ENCODE measurements around the gene TBX15. TPM values are rescaled to one million over a fixed set of nuclear protein-coding genes. Genes with fewer than 3 reads are reported as not detected.
A peak's percentile ranks its signal among the peaks of the same experiment; 100 is the strongest.

TBX15 gene
- total RNA-seq, 6 experiments from 2014 or later: 0.29 to 56.5 (median 16.5) TPM

GRCh38 chr1:118984722-118985639 is 3.2 kb downstream of the TBX15 start:
- DNase-seq: no peak

GRCh38 chr1:118984086-118984721 is 3.9 kb downstream of the TBX15 start:
- H3K27ac ChIP-seq: no peak overlapping the region
- H3K4me3 ChIP-seq: peak overlapping the region in 2 of 3 donors; percentile 32 to 41
- TF ChIP-seq, protein P1, sequence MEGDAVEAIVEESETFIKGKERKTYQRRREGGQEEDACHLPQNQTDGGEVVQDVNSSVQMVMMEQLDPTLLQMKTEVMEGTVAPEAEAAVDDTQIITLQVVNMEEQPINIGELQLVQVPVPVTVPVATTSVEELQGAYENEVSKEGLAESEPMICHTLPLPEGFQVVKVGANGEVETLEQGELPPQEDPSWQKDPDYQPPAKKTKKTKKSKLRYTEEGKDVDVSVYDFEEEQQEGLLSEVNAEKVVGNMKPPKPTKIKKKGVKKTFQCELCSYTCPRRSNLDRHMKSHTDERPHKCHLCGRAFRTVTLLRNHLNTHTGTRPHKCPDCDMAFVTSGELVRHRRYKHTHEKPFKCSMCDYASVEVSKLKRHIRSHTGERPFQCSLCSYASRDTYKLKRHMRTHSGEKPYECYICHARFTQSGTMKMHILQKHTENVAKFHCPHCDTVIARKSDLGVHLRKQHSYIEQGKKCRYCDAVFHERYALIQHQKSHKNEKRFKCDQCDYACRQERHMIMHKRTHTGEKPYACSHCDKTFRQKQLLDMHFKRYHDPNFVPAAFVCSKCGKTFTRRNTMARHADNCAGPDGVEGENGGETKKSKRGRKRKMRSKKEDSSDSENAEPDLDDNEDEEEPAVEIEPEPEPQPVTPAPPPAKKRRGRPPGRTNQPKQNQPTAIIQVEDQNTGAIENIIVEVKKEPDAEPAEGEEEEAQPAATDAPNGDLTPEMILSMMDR (IDR thresholded peaks at IDR 0.05): no peak
- TF ChIP-seq POLR2A (IDR thresholded peaks at IDR 0.05): no peak
- H3K27me3 ChIP-seq: peaks cover 22 to 70% of the 10 kb centered on the region in 2 donors
- ATAC-seq: peak; percentile 74 to 78 (median 76)
- 18% methylated on average over 23 of the region's 43 CpGs for WGBS (ENCODE audit: insufficient coverage, low coverage, low lambda C conversion rate, missing lambda C conversion rate)
- no peaks in the 10 kb centered on the region for H3K36me3 ChIP-seq
- intact Hi-C loops (cut with DNase I): no loop called here
- DNase-seq: peak in 1 of 3 donors; percentile 51
- peaks cover 0 to 31% (median 0%) of the 10 kb centered on the region in 4 donors for H3K4me1 ChIP-seq
- peaks cover 0 to 6% (median 0%) of the 10 kb centered on the region in 4 donors for H3K9me3 ChIP-seq

More at GRCh38 chr1:118984722-118985639, 3.2 kb downstream of the TBX15 start:
- ATAC-seq: peak; percentile 49 to 68 (median 64)
- peaks cover 0 to 24% (median 0%) of the 10 kb centered on the region in 4 donors for H3K4me1 ChIP-seq
- H3K9me3 ChIP-seq: peaks cover 0 to 3% (median 0%) of the 10 kb centered on the region in 4 donors
- intact Hi-C loops (cut with DNase I): no loop called here
- no peak overlapping the region for H3K27ac ChIP-seq
- peak overlapping the region in 2 of 3 donors; percentile 32 to 41 for H3K4me3 ChIP-seq
- H3K27me3 ChIP-seq: peaks cover 22 to 64% of the 10 kb centered on the region in 2 donors
- H3K36me3 ChIP-seq: no peaks in the 10 kb centered on the region
- 12% methylated on average over 40 of the region's 48 CpGs for WGBS (ENCODE audit: insufficient coverage, low coverage, low lambda C conversion rate, missing lambda C conversion rate)
- TF ChIP-seq, protein P1 (IDR thresholded peaks at IDR 0.05): no peak
- no peak for TF ChIP-seq POLR2A (IDR thresholded peaks at IDR 0.05)

- intact Hi-C loops (cut with DNase I): no loop called here
- DNase-seq (no peak), ATAC-seq (no peak)
- Histone ChIP-seq H3K36me3 (no peaks in the 10 kb centered on the region), H3K4me1 (peaks cover 0 to 36% (median 0%) of the 10 kb centered on the region in 4 donors), H3K27ac (no peak overlapping the region), H3K9me3 (peaks cover 0 to 6% (median 0%) of the 10 kb centered on the region in 4 donors), H3K4me3 (no peak overlapping the region), H3K27me3 (peaks cover 22 to 71% of the 10 kb centered on the region in 2 donors)
- WGBS (ENCODE audit: insufficient coverage, low coverage, low lambda C conversion rate, missing lambda C conversion rate): 47% methylated on average over 15 of the region's 22 CpGs
- TF ChIP-seq POLR2A (IDR thresholded peaks at IDR 0.05): no peak
- TF ChIP-seq, protein P1 (IDR thresholded peaks at IDR 0.05): no peak
Observed at GRCh38 chr1:118983558-118984041, 4.5 kb downstream of the TBX15 start.

DNA sequence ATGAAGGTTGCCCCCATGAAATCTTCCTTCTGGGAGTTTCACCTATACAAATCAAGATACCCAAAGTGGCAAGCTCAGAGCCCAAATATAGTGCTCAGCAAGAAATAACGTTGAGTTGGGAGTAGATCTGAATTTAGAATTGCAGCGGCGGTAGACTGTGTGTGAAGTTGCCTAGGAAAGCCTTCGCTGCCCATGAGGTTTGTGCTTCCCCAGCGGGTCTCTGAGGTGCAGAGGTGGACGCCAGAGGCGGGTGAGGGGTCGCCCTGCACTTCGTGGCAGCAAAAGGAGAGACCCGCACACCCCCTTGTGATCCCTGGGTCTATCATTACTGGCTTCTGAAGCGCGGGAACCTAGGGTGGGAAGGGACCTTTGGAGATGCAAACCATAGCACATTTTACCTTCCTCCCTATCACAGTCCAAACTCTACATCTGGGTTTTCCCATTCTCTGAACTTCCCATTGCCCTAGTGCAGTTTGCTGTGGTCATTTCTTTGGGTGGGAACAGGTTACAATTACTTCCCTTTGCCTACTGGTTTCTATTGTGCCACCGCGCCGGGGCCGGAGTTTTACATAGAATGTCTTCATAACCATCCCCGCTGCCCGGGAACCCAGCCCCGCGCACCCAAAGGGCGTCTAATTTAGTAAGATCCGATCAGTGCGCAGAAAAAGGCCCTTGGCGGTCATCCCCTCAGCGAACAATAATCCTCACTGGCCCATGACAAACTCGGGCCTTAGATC is 5.2 kb downstream of the TBX15 start:
- intact Hi-C loops (cut with DNase I): no loop called here
- Histone ChIP-seq H3K27ac (no peak overlapping the region), H3K9me3 (peaks cover 0 to 6% (median 0%) of the 10 kb centered on the region in 4 donors), H3K4me1 (peaks cover 0 to 36% (median 0%) of the 10 kb centered on the region in 4 donors), H3K4me3 (no peak overlapping the region), H3K36me3 (no peaks in the 10 kb centered on the region), H3K27me3 (peaks cover 26 to 69% of the 10 kb centered on the region in 2 donors)
- ATAC-seq (no peak), DNase-seq (no peak)
- no peak for TF ChIP-seq POLR2A (IDR thresholded peaks at IDR 0.05)
- TF ChIP-seq, protein P1 (IDR thresholded peaks at IDR 0.05): no peak
- WGBS (ENCODE audit: insufficient coverage, low coverage, low lambda C conversion rate, missing lambda C conversion rate): 30% methylated on average over 22 of the region's 26 CpGs
